K562 (cell line): Measurements from ENCODE around the gene ICAM1. TPM values are rescaled to one million over a fixed set of nuclear protein-coding genes. Genes with fewer than 3 reads are reported as not detected.
A peak's percentile ranks its signal among the peaks of the same experiment; 100 is the strongest.

Experiments used
- ASH1L ChIP-seq: fragments of 450-650 bp; IDR thresholded peaks from 2 replicates; pipeline ENCODE4 v1.6.1; 2018; ENCODE audit warnings: borderline replicate concordance, mild to moderate bottlenecking, low read depth; ENCODE audit not compliant: partially characterized antibody
- EWSR1 ChIP-seq: fragments of 450-650 bp; IDR thresholded peaks from 2 replicates; pipeline ENCODE4 v1.6.1; 2018; ENCODE audit warnings: borderline replicate concordance, mild to moderate bottlenecking, low read depth, moderate library complexity; ENCODE audit not compliant: partially characterized antibody
- MYC ChIP-seq, 2 experiments: fragments of 250-450 bp in 1 of 2; sonication (Bioruptor Pico) in 1 of 2; IDR thresholded peaks; 2 replicates each; pipeline versions ENCODE4 v1.5.1 to v1.6.1; 2012 to 2021; ENCODE audit warnings: low read depth in 2 of 2, borderline replicate concordance in 1 of 2, improper control_type of control experiment in 1 of 2, low read length in 1 of 2, mild to moderate bottlenecking in 1 of 2, moderate library complexity in 1 of 2
- TCF7L2 ChIP-seq: fragments of 150-350 bp; IDR thresholded peaks from 2 replicates; pipeline ENCODE4 v1.6.1; 2016; ENCODE audit warnings: low read depth, mild to moderate bottlenecking, low read length, moderate library complexity
- ZNF12 ChIP-seq: sonication (generic); formaldehyde crosslinking; IDR thresholded peaks from 2 replicates; pipeline ENCODE4 v1.4.0; 2020; ENCODE audit warnings: mild to moderate bottlenecking, missing genetic modification reagents
- ZNF717 ChIP-seq: fragments of 250-450 bp; sonication (Bioruptor Pico); IDR thresholded peaks from 2 replicates; pipeline ENCODE4 v1.5.0; 2021
- polyA plus RNA-seq, 8 experiments: library from polyadenylated mRNA; depleted of rRNA in 4 of 8; stranded (reverse) in 5 of 8; unstranded in 3 of 8; fragments of >200 nt; fragmentation: Nextera tagmentation in 2 of 8; fragmentation: Illumina TruSeq in 1 of 8; extraction: Ambion mirVana in 2 of 8; extraction: Trizol in 1 of 8; gene quantifications; 2 replicates each; pipeline versions ENCODE4 v1.2.1 to v1.2.3, GENCODE V29; 2011 to 2014; ENCODE audit warnings: inconsistent platforms in 1 of 8, missing spikeins in 1 of 8
- total RNA-seq, 7 experiments: library from RNA; depleted of rRNA in 6 of 7; stranded (reverse); fragments of >200 nt in 6 of 7; fragmentation: Illumina TruSeq in 2 of 7; extraction: Trizol in 2 of 7; gene quantifications; 2 replicates each; pipeline versions ENCODE4 v1.2.1 to v1.2.3, GENCODE V29; 2011 to 2021; ENCODE audit warnings: low replicate concordance in 1 of 7
- TF ChIP-seq, protein P1 (sequence below): IDR thresholded peaks from 2 replicates; pipeline ENCODE4 v1.6.1; 2012; ENCODE audit warnings: low read depth, low read length, improper control_type of control experiment, borderline replicate concordance
- TF ChIP-seq, protein P2 (sequence below): fragments of 450-650 bp; formaldehyde crosslinking; IDR thresholded peaks from 2 replicates; pipeline ENCODE4 v1.4.0; 2020; ENCODE audit warnings: mild to moderate bottlenecking, moderate library complexity
- TF ChIP-seq, protein P3 (sequence below): fragments of 200-600 bp; sonication (generic); IDR thresholded peaks from one replicate; pipeline ENCODE4 v1.6.1; 2012; ENCODE audit warnings: mild to moderate bottlenecking, low read depth, low read length, inconsistent platforms

The ICAM1 gene
- total and polyA plus RNA-seq, 9 of the 15 experiments (the other 6 are each of a cell fraction or from before 2014, with no cell fraction given) = 2.3 to 24.4 (median 13.4) TPM

DNA sequence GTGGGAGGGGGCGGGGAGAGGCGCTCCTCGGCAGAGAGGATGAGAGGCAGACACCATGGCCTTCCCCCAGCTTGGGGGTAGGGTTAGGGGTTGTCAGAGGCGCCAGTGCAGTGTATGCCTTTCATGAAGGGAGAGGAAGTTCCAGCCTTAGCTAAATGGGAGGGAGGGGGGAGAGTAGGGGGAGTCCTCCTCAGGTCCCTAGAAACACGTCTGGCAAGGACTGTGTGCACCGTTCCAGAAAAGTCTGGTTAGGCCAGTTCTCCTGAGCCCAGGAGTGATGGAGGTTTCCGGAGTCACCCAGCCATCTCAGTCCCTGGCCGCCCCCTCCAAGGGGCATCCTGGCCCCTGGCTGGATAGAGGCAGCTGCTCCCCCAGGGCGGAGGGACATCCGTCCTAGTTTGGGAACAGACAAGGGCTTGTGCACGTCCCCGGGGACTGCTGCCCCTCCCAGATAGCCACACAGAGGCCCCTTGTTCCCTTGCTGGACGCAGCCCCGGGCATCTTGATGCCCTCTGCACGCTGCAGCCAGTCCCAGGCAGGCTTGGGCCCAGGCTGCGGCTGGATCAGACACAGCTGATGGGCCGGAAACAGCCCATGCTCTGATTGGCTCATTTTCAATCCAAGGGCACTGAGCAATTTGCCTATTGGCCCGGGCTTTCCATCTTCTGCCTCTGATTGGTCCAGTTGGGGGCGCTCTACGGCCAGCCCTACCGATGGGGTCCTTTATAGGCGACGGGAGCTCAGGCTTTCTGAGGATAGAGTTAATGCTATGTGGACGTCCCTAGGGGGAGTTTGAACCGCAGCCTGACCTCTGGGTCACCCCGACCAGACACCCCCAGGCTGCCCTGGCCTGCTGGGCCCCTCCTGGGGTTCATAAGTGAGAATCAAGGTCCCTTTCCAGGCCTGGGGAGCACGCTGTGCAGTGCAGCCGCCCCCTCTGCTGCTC lies 43.6 kb upstream of the ICAM1 start (continued):
- TF ChIP-seq, protein P1, sequence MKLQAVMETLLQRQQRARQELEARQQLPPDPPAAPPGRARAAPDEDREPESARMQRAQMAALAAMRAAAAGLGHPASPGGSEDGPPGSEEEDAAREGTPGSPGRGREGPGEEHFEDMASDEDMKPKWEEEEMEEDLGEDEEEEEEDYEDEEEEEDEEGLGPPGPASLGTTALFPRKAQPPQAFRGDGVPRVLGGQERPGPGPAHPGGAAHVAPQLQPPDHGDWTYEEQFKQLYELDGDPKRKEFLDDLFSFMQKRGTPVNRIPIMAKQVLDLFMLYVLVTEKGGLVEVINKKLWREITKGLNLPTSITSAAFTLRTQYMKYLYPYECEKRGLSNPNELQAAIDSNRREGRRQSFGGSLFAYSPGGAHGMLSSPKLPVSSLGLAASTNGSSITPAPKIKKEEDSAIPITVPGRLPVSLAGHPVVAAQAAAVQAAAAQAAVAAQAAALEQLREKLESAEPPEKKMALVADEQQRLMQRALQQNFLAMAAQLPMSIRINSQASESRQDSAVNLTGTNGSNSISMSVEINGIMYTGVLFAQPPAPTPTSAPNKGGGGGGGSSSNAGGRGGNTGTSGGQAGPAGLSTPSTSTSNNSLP = no peak
- TF ChIP-seq ZNF12 (CRISPR knock-in tag) (no peak), TCF7L2 (no peak), ZNF717 (no peak), MYC (IDR thresholded peaks at IDR 0.05; ENCODE audit: low read depth, low read length) (no peak), MYC (CRISPR knock-in tag; IDR thresholded peaks at IDR 0.05; ENCODE audit: borderline replicate concordance, low read depth) (no peak), ASH1L (peak; percentile 54), EWSR1 (no peak)
- TF ChIP-seq, protein P2, sequence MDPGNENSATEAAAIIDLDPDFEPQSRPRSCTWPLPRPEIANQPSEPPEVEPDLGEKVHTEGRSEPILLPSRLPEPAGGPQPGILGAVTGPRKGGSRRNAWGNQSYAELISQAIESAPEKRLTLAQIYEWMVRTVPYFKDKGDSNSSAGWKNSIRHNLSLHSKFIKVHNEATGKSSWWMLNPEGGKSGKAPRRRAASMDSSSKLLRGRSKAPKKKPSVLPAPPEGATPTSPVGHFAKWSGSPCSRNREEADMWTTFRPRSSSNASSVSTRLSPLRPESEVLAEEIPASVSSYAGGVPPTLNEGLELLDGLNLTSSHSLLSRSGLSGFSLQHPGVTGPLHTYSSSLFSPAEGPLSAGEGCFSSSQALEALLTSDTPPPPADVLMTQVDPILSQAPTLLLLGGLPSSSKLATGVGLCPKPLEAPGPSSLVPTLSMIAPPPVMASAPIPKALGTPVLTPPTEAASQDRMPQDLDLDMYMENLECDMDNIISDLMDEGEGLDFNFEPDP (CRISPR knock-in tag) = no peak
- TF ChIP-seq, protein P3, sequence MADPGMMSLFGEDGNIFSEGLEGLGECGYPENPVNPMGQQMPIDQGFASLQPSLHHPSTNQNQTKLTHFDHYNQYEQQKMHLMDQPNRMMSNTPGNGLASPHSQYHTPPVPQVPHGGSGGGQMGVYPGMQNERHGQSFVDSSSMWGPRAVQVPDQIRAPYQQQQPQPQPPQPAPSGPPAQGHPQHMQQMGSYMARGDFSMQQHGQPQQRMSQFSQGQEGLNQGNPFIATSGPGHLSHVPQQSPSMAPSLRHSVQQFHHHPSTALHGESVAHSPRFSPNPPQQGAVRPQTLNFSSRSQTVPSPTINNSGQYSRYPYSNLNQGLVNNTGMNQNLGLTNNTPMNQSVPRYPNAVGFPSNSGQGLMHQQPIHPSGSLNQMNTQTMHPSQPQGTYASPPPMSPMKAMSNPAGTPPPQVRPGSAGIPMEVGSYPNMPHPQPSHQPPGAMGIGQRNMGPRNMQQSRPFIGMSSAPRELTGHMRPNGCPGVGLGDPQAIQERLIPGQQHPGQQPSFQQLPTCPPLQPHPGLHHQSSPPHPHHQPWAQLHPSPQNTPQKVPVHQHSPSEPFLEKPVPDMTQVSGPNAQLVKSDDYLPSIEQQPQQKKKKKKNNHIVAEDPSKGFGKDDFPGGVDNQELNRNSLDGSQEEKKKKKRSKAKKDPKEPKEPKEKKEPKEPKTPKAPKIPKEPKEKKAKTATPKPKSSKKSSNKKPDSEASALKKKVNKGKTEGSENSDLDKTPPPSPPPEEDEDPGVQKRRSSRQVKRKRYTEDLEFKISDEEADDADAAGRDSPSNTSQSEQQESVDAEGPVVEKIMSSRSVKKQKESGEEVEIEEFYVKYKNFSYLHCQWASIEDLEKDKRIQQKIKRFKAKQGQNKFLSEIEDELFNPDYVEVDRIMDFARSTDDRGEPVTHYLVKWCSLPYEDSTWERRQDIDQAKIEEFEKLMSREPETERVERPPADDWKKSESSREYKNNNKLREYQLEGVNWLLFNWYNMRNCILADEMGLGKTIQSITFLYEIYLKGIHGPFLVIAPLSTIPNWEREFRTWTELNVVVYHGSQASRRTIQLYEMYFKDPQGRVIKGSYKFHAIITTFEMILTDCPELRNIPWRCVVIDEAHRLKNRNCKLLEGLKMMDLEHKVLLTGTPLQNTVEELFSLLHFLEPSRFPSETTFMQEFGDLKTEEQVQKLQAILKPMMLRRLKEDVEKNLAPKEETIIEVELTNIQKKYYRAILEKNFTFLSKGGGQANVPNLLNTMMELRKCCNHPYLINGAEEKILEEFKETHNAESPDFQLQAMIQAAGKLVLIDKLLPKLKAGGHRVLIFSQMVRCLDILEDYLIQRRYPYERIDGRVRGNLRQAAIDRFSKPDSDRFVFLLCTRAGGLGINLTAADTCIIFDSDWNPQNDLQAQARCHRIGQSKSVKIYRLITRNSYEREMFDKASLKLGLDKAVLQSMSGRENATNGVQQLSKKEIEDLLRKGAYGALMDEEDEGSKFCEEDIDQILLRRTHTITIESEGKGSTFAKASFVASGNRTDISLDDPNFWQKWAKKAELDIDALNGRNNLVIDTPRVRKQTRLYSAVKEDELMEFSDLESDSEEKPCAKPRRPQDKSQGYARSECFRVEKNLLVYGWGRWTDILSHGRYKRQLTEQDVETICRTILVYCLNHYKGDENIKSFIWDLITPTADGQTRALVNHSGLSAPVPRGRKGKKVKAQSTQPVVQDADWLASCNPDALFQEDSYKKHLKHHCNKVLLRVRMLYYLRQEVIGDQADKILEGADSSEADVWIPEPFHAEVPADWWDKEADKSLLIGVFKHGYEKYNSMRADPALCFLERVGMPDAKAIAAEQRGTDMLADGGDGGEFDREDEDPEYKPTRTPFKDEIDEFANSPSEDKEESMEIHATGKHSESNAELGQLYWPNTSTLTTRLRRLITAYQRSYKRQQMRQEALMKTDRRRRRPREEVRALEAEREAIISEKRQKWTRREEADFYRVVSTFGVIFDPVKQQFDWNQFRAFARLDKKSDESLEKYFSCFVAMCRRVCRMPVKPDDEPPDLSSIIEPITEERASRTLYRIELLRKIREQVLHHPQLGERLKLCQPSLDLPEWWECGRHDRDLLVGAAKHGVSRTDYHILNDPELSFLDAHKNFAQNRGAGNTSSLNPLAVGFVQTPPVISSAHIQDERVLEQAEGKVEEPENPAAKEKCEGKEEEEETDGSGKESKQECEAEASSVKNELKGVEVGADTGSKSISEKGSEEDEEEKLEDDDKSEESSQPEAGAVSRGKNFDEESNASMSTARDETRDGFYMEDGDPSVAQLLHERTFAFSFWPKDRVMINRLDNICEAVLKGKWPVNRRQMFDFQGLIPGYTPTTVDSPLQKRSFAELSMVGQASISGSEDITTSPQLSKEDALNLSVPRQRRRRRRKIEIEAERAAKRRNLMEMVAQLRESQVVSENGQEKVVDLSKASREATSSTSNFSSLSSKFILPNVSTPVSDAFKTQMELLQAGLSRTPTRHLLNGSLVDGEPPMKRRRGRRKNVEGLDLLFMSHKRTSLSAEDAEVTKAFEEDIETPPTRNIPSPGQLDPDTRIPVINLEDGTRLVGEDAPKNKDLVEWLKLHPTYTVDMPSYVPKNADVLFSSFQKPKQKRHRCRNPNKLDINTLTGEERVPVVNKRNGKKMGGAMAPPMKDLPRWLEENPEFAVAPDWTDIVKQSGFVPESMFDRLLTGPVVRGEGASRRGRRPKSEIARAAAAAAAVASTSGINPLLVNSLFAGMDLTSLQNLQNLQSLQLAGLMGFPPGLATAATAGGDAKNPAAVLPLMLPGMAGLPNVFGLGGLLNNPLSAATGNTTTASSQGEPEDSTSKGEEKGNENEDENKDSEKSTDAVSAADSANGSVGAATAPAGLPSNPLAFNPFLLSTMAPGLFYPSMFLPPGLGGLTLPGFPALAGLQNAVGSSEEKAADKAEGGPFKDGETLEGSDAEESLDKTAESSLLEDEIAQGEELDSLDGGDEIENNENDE = no peak
